H9 (cell line): ENCODE data around the gene NT5C1B. TPM values are rescaled to one million over a fixed set of nuclear protein-coding genes. Genes with fewer than 3 reads are reported as not detected.

Source experiments
- DNase-seq: peaks from one replicate; pipeline ENCODE4 v3.0.0-alpha.2; 2017
- H2AFZ ChIP-seq: one replicate; pipeline ENCODE4 v1.6.1; 2013; ENCODE audit warnings: mild to moderate bottlenecking, low read length, control low read depth, moderate library complexity
- H2AK5ac ChIP-seq: 2 replicates; pipeline ENCODE4 v1.6.1; 2013; ENCODE audit warnings: low read length, control low read depth, mixed read lengths; ENCODE audit not compliant: insufficient read length
- H2BK120ac ChIP-seq: one replicate; pipeline ENCODE4 v1.6.1; 2013; ENCODE audit warnings: low read depth, mild to moderate bottlenecking, low read length, control low read depth, inconsistent platforms; ENCODE audit not compliant: poor library complexity, severe bottlenecking
- H2BK12ac ChIP-seq: 2 replicates; pipeline ENCODE4 v1.6.1; 2013; ENCODE audit warnings: low read length, control low read depth, mixed read lengths, low read depth; ENCODE audit not compliant: insufficient read length
- H2BK15ac ChIP-seq: 2 replicates; pipeline ENCODE4 v1.6.1; 2013; ENCODE audit warnings: low read depth, low read length, control low read depth
- H2BK20ac ChIP-seq: one replicate; pipeline ENCODE4 v1.6.1; 2013; ENCODE audit warnings: low read depth, mild to moderate bottlenecking, low read length, control low read depth, inconsistent platforms; ENCODE audit not compliant: poor library complexity, severe bottlenecking
- H2BK5ac ChIP-seq: 2 replicates; pipeline ENCODE4 v1.6.1; 2013; ENCODE audit warnings: low read length, control low read depth, mixed read lengths; ENCODE audit not compliant: insufficient read length
- H3K14ac ChIP-seq: 2 replicates; pipeline ENCODE4 v1.6.1; 2013; ENCODE audit warnings: low read length, control low read depth; ENCODE audit not compliant: insufficient read depth
- H3K18ac ChIP-seq: 2 replicates; pipeline ENCODE4 v1.6.1; 2013; ENCODE audit warnings: low read depth, mild to moderate bottlenecking, mixed read lengths, low read length, control low read depth; ENCODE audit not compliant: insufficient read length
- H3K23ac ChIP-seq: 2 replicates; pipeline ENCODE4 v1.6.1; 2013; ENCODE audit warnings: low read length, control low read depth, mixed read lengths, low read depth; ENCODE audit not compliant: insufficient read length
- H3K23me2 ChIP-seq: 2 replicates; pipeline ENCODE4 v1.6.1; 2013; ENCODE audit warnings: low read depth, mild to moderate bottlenecking, mixed read lengths, low read length, control low read depth; ENCODE audit not compliant: insufficient read length, poor library complexity, severe bottlenecking
- H3K27ac ChIP-seq: 2 replicates; pipeline ENCODE4 v1.5.1; 2013; ENCODE audit warnings: low read length, control low read depth, mixed read lengths, low read depth; ENCODE audit not compliant: insufficient read length
- H3K27me3 ChIP-seq: 2 replicates; pipeline ENCODE4 v1.6.1; 2013; ENCODE audit warnings: low read length, control low read depth, inconsistent platforms; ENCODE audit not compliant: insufficient read depth
- H3K4ac ChIP-seq: 2 replicates; pipeline ENCODE4 v1.6.1; 2013; ENCODE audit warnings: low read depth, mild to moderate bottlenecking, control low read depth, inconsistent platforms, low read length, moderate library complexity
- H3K4me1 ChIP-seq: 2 replicates; pipeline ENCODE4 v1.6.1; 2013; ENCODE audit warnings: low read length, control low read depth, inconsistent platforms; ENCODE audit not compliant: insufficient read depth
- H3K4me2 ChIP-seq: 2 replicates; pipeline ENCODE4 v1.6.1; 2013; ENCODE audit warnings: low read length, control low read depth, mixed read lengths; ENCODE audit not compliant: insufficient read length, insufficient read depth
- H3K56ac ChIP-seq: 2 replicates; pipeline ENCODE4 v1.6.1; 2013; ENCODE audit warnings: low read depth, mild to moderate bottlenecking, mixed read lengths, low read length, control low read depth; ENCODE audit not compliant: insufficient read length
- H3K79me1 ChIP-seq: 2 replicates; pipeline ENCODE4 v1.6.1; 2013; ENCODE audit warnings: low read depth, mild to moderate bottlenecking, moderate library complexity, low read length, control low read depth, inconsistent platforms; ENCODE audit not compliant: insufficient read depth, poor library complexity, severe bottlenecking
- H3K79me2 ChIP-seq: 2 replicates; pipeline ENCODE4 v1.6.1; 2013; ENCODE audit warnings: low read length, control low read depth, inconsistent platforms; ENCODE audit not compliant: insufficient read depth
- H3K9ac ChIP-seq: 2 replicates; pipeline ENCODE4 v1.6.1; 2013; ENCODE audit warnings: low read length, control low read depth, mixed read lengths; ENCODE audit not compliant: insufficient read length; ENCODE audit errors: extremely low read depth
- H3K9me3 ChIP-seq: one replicate; pipeline ENCODE4 v1.6.1; 2013; ENCODE audit warnings: low read depth, low read length, inconsistent platforms; ENCODE audit not compliant: control insufficient read depth
- H3T11ph ChIP-seq: one replicate; pipeline ENCODE4 v1.6.1; 2013; ENCODE audit warnings: mild to moderate bottlenecking, low read length, control low read depth, inconsistent platforms
- H4K20me1 ChIP-seq: one replicate; pipeline ENCODE4 v1.6.1; 2013; ENCODE audit not compliant: control insufficient read depth, insufficient read length, insufficient read depth
- H4K5ac ChIP-seq: 2 replicates; pipeline ENCODE4 v1.6.1; 2013; ENCODE audit warnings: low read depth, mild to moderate bottlenecking, mixed read lengths, low read length, control low read depth; ENCODE audit not compliant: insufficient read length
- H4K8ac ChIP-seq: replicated peaks from 2 replicates; pipeline ENCODE4 v1.6.1; 2013; ENCODE audit warnings: low read length, control low read depth, mixed read lengths, low read depth; ENCODE audit not compliant: insufficient read length
- H4K91ac ChIP-seq: 2 replicates; pipeline ENCODE4 v1.6.1; 2013; ENCODE audit warnings: low read depth, mild to moderate bottlenecking, moderate library complexity, mixed read lengths, low read length, control low read depth; ENCODE audit not compliant: insufficient read length
- H3K27ac Mint-ChIP-seq, 3 experiments: 2 replicates in 2 of 3; 3 replicates in 1 of 3; pipeline ENCODE4 v1.8.0; 2020 to 2021; ENCODE audit warnings: mixed read lengths in 3 of 3, mild to moderate bottlenecking in 1 of 3, moderate library complexity in 1 of 3
- H3K27me3 Mint-ChIP-seq: 2 replicates; pipeline ENCODE4 v1.8.0; 2021; ENCODE audit warnings: low read depth, mild to moderate bottlenecking, moderate library complexity, mixed read lengths
- H3K36me3 Mint-ChIP-seq, 3 experiments: 2 replicates in 2 of 3; 3 replicates in 1 of 3; pipeline ENCODE4 v1.8.0; 2020 to 2021; ENCODE audit warnings: low read depth in 3 of 3, mixed read lengths in 3 of 3; ENCODE audit not compliant: insufficient read depth in 1 of 3
- H3K4me1 Mint-ChIP-seq, 2 experiments: 2 replicates each; pipeline ENCODE4 v1.8.0; 2020; ENCODE audit warnings: mixed read lengths in 2 of 2
- H3K4me3 Mint-ChIP-seq, 2 experiments: 2 replicates in 1 of 2; 3 replicates in 1 of 2; pipeline ENCODE4 v1.8.0; 2020 to 2021; ENCODE audit warnings: mild to moderate bottlenecking in 2 of 2, mixed read lengths in 2 of 2, moderate library complexity in 1 of 2
- H3K9me3 Mint-ChIP-seq, 2 experiments: 2 replicates in 1 of 2; 3 replicates in 1 of 2; pipeline ENCODE4 v1.8.0; 2020; ENCODE audit warnings: mild to moderate bottlenecking in 2 of 2, mixed read lengths in 2 of 2, moderate library complexity in 1 of 2
- CTCF ChIP-seq: fragments of 200-600 bp; sonication (generic); conservative IDR thresholded peaks from 3 replicates; pipeline ENCODE4 v1.8.0; 2021; ENCODE audit warnings: antibody characterized with exemption, mild to moderate bottlenecking
- WGBS: extraction: QIAGEN DNeasy Blood & Tissue Kit; methylation state at CpG from one replicate; pipeline ENCODE4 v1.1.7; 2013; ENCODE audit warnings: missing lambda C conversion rate, low lambda C conversion rate, mixed read lengths; ENCODE audit not compliant: insufficient read length; ENCODE audit errors: extremely low coverage; 5-methylcytosine and 5-hydroxymethylcytosine counted together
- total RNA-seq: library from RNA; stranded (reverse); gene quantifications from 2 replicates; pipeline ENCODE4 v1.2.1, GENCODE V29; 2021

NT5C1B gene
- total RNA-seq, 1 experiment from 2014 or later: not detected

- WGBS: no CpG with 5 or more reads among the region's 32 CpGs
- peaks cover 0 to 2% of the 10 kb centered on the region in 2 experiments; a peak in 1 of 4 replicates for H3K4me1 Mint-ChIP-seq
- no peak for DNase-seq
These were observed 4.8 kb downstream of the NT5C1B start for GRCh38 chr2:18584608-18584954.

More at GRCh38 chr2:18584608-18584954, 4.8 kb downstream of the NT5C1B start:
- Mint-ChIP-seq H3K27me3 (no peaks in the 10 kb centered on the region), H3K9me3 (peaks cover 0 to 4% of the 10 kb centered on the region in 2 experiments; a peak in 3 of 5 replicates), H3K27ac (no peak overlapping the region), H3K4me3 (no peak overlapping the region), H3K36me3 (no peaks in the 10 kb centered on the region; a peak in 3 of 7 replicates)
- H4K20me1 ChIP-seq: no peaks in the 10 kb centered on the region
- H2BK15ac ChIP-seq: no peak overlapping the region; the same call in 1 of the 2 replicates
- no peak overlapping the region for H2BK5ac ChIP-seq
- H3K79me2 ChIP-seq: no peaks in the 10 kb centered on the region
- H3K9ac ChIP-seq: no peak overlapping the region
- no peak overlapping the region for H4K91ac ChIP-seq
- no peaks in the 10 kb centered on the region for H3K79me1 ChIP-seq
- no peak overlapping the region for H3K23ac ChIP-seq
- H2BK120ac ChIP-seq: no peak overlapping the region
- H3K56ac ChIP-seq: no peak overlapping the region
- no peak overlapping the region for H3K18ac ChIP-seq
- no peak overlapping the region for H2AK5ac ChIP-seq
- no peak overlapping the region; the same call in 1 of the 2 replicates for H3K4ac ChIP-seq
- no peak overlapping the region for H4K8ac ChIP-seq
- no peak for TF ChIP-seq CTCF
- no peaks in the 10 kb centered on the region for H3K9me3 ChIP-seq
- no peak overlapping the region for H3K4me2 ChIP-seq
- no peaks in the 10 kb centered on the region for H3K23me2 ChIP-seq
- H3K27me3 ChIP-seq: no peaks in the 10 kb centered on the region
- H3T11ph ChIP-seq: no peak overlapping the region
- no peak overlapping the region for H3K14ac ChIP-seq
- no peaks in the 10 kb centered on the region for H3K4me1 ChIP-seq
- no peak overlapping the region for H3K27ac ChIP-seq
- H2BK12ac ChIP-seq: no peak overlapping the region
- H4K5ac ChIP-seq: no peak overlapping the region
- no peak overlapping the region for H2AFZ ChIP-seq
- H2BK20ac ChIP-seq: no peak overlapping the region
